A549 (cell line): ENCODE data around the gene RAPGEF2.

Source experiments
- FOSL2 ChIP-seq, 2 experiments: fragments of 450-650 bp in 1 of 2; fragments of >200 bp in 1 of 2; sonication (Bioruptor Twin) in 1 of 2; formaldehyde crosslinking; IDR thresholded peaks; 2 replicates each; pipeline versions ENCODE4 v1.5.0 to v1.6.1; 2016 to 2020; ENCODE audit warnings: mild to moderate bottlenecking in 1 of 2, moderate library complexity in 1 of 2
- HDAC2 ChIP-seq: fragments of 200-600 bp; sonication (generic); IDR thresholded peaks from 2 replicates; pipeline ENCODE4 v1.6.1; 2016
- NR3C1 ChIP-seq: fragments of >200 bp; sonication (Bioruptor Twin); formaldehyde crosslinking; IDR thresholded peaks from 3 replicates; pipeline ENCODE4 v1.6.1; 2017
- RAD21 ChIP-seq, 2 experiments: fragments of >200 bp in 1 of 2; sonication (Bioruptor Twin) in 1 of 2; formaldehyde crosslinking in 1 of 2; IDR thresholded peaks in 1 of 2; conservative IDR thresholded peaks in 1 of 2; 2 replicates in 1 of 2; 3 replicates in 1 of 2; pipeline ENCODE4 v1.6.1; 2012 to 2018; ENCODE audit warnings: inconsistent platforms in 1 of 2
- RCOR1 ChIP-seq: fragments of 150-350 bp; IDR thresholded peaks from 2 replicates; pipeline ENCODE4 v1.6.1; 2014; ENCODE audit warnings: antibody characterized with exemption, low read length, low read depth
- RNF2 ChIP-seq: fragments of 200-600 bp; sonication (generic); IDR thresholded peaks from 2 replicates; pipeline ENCODE4 v1.6.1; 2016; ENCODE audit warnings: low read depth, mild to moderate bottlenecking, antibody characterized with exemption, moderate library complexity, borderline replicate concordance
- TF ChIP-seq, protein P1 (sequence below): fragments of >200 bp; sonication (Bioruptor Twin); formaldehyde crosslinking; IDR thresholded peaks from 3 replicates; pipeline ENCODE4 v1.5.1; 2016
- TF ChIP-seq, protein P2 (sequence below): IDR thresholded peaks from 2 replicates; pipeline ENCODE4 v1.6.1; 2012
- TF ChIP-seq, protein P3 (sequence below): fragments of 200-600 bp; sonication (generic); IDR thresholded peaks from 2 replicates; pipeline ENCODE4 v1.6.1; 2016; ENCODE audit warnings: antibody characterized with exemption, mild to moderate bottlenecking, moderate library complexity
- TF ChIP-seq, protein P4 (sequence below): IDR thresholded peaks from 2 replicates; pipeline ENCODE4 v1.6.1; 2012; ENCODE audit warnings: low read depth, borderline replicate concordance

DNA sequence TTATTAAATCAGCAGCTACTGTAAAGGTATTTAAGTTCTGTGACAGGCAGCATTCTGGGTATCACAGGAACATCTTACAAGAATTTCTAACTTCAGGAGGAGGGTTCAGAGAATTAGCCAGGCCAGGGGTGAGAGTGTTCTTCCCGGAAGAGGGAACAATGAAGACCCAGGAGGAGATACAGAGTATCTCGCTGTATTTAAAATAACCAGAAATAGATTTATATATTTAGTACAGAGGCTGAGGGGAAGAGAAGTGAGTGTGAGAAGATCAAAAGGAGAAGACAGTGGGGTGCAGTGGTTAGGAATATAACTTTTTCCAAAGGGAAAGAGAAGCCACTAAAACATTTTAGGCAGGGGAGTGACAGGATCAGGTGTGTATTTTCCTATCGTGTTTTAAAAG is 186.8 kb downstream of the RAPGEF2 start:
- TF ChIP-seq, protein P1, sequence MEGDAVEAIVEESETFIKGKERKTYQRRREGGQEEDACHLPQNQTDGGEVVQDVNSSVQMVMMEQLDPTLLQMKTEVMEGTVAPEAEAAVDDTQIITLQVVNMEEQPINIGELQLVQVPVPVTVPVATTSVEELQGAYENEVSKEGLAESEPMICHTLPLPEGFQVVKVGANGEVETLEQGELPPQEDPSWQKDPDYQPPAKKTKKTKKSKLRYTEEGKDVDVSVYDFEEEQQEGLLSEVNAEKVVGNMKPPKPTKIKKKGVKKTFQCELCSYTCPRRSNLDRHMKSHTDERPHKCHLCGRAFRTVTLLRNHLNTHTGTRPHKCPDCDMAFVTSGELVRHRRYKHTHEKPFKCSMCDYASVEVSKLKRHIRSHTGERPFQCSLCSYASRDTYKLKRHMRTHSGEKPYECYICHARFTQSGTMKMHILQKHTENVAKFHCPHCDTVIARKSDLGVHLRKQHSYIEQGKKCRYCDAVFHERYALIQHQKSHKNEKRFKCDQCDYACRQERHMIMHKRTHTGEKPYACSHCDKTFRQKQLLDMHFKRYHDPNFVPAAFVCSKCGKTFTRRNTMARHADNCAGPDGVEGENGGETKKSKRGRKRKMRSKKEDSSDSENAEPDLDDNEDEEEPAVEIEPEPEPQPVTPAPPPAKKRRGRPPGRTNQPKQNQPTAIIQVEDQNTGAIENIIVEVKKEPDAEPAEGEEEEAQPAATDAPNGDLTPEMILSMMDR: no peak
- TF ChIP-seq, protein P2, sequence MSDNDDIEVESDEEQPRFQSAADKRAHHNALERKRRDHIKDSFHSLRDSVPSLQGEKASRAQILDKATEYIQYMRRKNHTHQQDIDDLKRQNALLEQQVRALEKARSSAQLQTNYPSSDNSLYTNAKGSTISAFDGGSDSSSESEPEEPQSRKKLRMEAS: no peak
- no peak for TF ChIP-seq NR3C1
- no peak for TF ChIP-seq RCOR1
- TF ChIP-seq, protein P3, sequence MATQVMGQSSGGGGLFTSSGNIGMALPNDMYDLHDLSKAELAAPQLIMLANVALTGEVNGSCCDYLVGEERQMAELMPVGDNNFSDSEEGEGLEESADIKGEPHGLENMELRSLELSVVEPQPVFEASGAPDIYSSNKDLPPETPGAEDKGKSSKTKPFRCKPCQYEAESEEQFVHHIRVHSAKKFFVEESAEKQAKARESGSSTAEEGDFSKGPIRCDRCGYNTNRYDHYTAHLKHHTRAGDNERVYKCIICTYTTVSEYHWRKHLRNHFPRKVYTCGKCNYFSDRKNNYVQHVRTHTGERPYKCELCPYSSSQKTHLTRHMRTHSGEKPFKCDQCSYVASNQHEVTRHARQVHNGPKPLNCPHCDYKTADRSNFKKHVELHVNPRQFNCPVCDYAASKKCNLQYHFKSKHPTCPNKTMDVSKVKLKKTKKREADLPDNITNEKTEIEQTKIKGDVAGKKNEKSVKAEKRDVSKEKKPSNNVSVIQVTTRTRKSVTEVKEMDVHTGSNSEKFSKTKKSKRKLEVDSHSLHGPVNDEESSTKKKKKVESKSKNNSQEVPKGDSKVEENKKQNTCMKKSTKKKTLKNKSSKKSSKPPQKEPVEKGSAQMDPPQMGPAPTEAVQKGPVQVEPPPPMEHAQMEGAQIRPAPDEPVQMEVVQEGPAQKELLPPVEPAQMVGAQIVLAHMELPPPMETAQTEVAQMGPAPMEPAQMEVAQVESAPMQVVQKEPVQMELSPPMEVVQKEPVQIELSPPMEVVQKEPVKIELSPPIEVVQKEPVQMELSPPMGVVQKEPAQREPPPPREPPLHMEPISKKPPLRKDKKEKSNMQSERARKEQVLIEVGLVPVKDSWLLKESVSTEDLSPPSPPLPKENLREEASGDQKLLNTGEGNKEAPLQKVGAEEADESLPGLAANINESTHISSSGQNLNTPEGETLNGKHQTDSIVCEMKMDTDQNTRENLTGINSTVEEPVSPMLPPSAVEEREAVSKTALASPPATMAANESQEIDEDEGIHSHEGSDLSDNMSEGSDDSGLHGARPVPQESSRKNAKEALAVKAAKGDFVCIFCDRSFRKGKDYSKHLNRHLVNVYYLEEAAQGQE: no peak
- TF ChIP-seq FOSL2 (IDR thresholded peaks at IDR 0.05): no peak
- no peak for TF ChIP-seq FOSL2 (CRISPR knock-in tag; IDR thresholded peaks at IDR 0.05)
- TF ChIP-seq RNF2: no peak
- TF ChIP-seq, protein P4, sequence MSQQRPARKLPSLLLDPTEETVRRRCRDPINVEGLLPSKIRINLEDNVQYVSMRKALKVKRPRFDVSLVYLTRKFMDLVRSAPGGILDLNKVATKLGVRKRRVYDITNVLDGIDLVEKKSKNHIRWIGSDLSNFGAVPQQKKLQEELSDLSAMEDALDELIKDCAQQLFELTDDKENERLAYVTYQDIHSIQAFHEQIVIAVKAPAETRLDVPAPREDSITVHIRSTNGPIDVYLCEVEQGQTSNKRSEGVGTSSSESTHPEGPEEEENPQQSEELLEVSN: no peak
- no peak for TF ChIP-seq HDAC2
- TF ChIP-seq RAD21 (conservative IDR thresholded peaks at IDR 0.05 in 1 of 2, IDR thresholded peaks at IDR 0.05 in 1 of 2): no peak
